Stimulated activated CD8-positive, alpha-beta memory T cell treated with anti-CD3 and anti-CD28 coated beads, Interleukin-7, amount 100 ng/mL, for 1 hour (primary cell): ENCODE measurements around the gene SYT9.
A peak's percentile ranks its signal among the peaks of the same experiment; 100 is the strongest.
"Not testable (repeated sequence)": the region's sequence is repeated elsewhere in the genome, so short reads cannot be mapped to it uniquely, and the experiment has no call there.

Experiments used
- DNase-seq, 2 donors: peaks; one replicate each; pipeline ENCODE4 v3.0.0-alpha.2; 2020; ENCODE audit warnings: low read depth in 2 of 2

SYT9 gene

DNA sequence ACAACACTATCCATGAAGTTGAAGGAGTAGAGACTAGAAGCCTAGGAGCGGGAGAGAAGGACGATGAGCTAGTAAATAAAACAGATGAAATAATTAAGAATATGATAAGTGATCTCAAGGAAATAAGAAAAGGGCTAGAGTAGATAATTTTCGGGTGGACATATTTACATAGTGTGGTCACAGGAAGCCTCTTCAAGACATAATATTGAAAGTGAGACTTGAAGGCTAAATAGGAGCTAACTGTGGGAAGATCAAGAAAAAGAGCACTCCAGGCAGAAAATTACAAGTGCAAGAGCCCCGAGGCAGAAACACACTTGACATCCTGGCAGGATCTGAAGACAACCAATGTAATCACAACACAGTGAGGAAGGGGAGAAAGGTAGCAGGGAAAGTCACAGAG, 250.2 kb downstream of the SYT9 start:
- DNase-seq: no peak

DNA sequence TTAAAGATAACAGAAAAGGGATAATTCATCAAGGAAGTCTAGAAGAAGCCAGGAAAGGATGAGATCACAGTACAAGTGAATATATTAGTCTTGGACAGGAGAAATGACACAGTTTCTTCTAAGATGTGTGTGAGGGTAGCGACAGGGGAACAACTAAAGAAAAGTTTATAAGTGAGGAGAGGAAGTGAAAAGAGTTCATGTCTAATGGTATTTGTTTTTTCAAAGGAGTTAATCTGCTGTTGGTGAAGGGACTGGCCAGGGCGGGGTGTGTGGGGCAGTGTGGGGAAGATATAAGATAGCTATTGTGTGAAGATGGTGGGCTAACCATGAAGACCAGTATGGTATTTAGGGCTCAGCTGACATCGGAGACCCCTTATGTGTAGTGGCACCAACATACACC, 254.5 kb downstream of the SYT9 start:
- no peak for DNase-seq

DNA sequence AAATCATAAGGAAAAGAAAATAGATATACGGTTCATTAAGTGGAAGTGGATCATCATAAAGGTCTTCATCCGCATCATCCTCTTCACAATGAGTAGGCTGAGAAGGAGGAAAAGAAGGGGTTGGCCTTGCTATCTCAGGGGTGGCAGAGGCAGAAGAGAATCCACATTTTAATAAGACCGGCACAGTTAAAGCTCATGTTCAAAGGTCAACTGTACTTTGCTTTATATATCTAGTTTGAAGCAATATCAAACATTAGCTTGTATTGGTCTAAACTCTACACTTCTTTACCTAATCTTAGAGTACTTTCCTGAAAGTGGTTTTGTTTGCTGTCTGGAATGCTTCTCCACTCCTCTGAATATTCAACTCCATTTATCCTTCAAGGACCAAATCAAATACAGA, 256.4 kb downstream of the SYT9 start:
- DNase-seq: no peak

DNA sequence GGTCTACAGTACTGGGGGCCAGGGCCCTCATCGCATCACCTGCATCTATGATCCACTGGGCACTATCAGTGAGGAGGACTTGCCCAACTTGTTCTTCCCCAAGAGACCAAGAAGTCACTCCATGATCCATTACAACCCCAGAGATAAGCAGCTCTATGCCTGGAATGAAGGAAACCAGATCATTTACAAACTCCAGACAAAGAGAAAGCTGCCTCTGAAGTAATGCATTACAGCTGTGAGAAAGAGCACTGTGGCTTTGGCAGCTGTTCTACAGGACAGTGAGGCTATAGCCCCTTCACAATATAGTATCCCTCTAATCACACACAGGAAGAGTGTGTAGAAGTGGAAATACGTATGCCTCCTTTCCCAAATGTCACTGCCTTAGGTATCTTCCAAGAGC, 258.3 kb downstream of the SYT9 start:
- no peak for DNase-seq

DNA sequence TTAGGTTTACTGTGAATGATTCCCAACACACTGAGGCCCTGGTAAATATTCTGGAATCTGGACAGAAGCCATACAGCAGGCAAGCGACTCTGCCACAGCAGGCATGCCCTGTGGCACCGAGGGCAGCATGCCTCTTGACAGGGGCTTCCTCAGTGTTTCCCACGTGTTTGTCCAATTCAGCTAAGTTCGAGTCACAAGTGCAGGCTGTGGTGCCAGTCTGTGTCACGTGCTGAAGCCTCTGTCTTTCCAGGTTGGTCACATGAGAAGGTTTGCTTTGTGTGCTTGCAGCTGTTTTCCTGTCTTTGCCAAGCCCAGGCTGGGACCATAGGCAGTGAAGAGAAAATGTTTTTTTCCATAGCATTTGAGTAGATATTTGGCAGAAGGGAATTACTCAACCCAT, 259.7 kb downstream of the SYT9 start:
- no peak for DNase-seq

DNA sequence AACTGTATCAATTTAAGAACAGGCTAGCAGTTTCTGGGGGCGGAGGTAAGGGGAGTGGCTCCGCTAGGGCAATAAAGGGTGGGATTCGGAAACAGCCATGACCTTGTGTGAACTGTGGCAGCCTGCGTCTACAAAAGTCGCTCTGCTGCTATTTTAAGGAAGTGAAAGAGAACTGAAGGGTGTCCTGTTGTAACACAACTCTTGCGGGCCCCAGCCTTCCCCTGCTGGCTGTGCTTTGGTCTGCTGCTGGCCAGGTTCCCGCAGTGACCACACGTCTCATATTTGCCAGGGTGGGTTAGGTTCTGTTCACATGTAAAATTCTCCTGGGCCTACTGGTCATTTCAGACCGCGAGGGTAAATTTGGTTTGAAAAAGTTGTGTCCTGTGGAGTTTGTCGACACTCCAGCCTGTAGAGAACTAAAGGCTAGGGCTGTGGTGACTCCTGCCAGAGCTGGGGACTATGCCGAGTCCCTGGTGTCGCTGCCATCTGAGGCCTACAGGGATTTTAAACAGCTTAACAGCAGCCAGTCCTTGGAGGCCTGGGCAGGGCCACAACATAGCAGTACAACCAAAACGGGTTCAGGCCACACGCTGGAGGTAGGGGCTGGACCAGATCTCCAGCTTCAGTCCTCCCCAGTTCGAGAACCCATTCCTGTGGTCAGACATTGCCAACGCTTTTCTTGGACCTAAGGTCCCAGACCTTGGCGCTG, 261.0 kb downstream of the SYT9 start:
- DNase-seq: no peak

DNA sequence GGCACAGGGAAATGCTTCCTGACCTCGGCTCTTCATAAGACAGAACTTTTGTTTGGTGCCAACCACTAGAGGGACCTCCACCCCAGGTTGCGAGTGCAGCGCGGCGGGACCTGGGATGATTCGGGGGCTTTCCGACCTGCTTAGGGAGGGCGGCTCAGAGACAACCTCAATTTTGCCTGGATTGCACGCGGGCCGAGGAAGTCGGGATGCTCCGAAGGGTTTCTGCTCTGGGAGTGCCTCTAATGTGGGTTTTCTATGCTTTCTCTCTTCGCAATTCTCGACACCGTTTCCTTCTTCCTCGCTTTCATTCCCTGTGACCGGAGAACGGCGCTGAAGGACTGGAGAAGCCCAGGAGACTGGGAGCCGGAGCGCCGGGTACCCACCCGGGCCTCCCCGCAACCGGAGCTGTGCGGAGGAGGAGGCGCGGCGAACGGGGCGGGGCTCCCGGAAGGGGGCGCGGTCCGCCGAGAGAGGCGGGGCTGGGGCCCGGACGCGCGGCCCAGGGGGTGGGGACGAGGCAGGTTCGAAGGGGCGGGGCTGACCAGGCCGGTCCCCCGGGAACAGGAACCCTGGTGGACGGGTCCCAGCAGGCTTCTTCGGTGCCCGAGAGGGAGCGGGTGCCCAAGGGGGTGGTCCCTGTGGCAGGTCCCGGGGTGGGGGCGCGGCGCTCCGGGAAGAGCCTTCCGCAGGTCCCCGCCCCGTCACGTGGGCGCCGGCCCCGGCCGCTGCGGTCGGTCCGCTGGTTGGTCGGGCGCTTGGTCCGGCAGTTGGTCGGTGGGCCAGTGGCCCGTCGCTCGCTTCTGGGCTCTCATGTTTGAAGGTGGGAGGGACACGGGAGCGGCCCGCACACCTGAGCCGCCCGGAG, 261.8 kb downstream of the SYT9 start, which contains the start of gene PPFIBP2:
Gene PPFIBP2, plus strand, starts transcription at position 766 of the 865 bp plus-strand sequence. CDS start 35,477 bp downstream, outside the sequence.
- peak; percentile 74 to 76 for DNase-seq

DNA sequence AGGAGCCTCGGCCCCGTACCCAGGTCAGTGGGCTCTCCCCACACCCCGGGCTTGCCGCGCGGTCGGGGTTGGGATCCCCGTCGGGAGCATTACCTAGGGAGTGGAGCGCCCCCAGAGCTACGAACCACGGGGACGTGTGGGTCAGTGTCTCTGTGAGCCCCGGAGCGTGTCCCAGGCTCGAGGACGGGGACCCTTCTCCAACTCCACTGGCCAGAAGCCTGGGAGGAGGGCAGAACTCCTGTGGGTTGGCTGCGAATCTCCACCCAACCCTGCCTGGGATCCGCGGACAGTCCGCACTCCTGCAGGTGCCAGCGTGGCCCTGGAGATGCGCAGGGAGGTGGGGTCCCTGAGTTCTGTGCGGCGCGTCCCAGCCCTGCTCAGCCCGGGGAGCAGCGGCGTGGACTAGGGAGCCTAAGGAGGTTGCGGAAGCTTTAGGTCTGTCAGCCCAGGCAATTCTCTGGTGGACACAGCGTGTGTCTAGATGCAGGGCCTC, 262.4 kb downstream of the SYT9 start:
- DNase-seq: no peak

DNA sequence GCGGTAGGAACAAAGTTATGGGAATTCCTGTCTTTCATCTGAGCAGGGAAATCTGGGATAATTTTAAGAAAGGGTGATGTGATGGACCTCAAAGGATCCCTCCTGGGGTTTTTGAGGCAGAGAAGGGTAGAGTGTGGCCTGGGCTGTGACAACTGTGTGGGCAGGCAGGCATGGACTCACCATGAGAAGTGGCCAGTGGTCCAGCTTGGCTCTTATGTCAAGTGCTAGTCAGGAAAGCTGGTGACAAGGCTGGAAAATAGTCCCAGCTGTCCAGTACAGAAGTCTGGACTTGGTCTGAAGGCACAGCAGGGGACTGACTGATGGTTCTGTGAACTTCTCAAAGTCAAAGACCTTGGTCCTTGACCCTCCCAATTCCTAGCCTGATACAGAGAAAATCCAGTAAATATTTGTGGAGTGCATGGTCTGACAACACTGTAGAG, 263.8 kb downstream of the SYT9 start:
- DNase-seq: no peak

DNA sequence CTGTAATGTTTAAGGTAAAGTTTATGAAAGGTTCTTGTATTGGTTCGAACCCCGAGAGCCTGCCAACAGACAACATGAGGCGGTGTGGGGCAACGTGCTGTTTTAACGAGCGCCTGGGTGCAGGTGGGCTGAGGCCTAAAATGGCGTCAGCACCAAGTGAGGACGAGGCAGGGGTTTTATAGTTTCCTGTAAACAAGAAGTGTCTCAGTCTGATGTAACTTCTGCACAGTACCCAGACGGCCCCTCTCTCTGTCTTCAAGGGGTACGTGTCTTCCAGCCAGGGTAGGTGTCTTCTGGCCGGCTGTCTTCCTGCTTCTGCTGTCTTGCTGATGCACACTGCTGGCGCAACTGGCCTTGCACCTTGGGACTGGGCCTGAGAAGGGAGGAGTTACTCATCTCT, 264.8 kb downstream of the SYT9 start:
- DNase-seq: no peak

DNA sequence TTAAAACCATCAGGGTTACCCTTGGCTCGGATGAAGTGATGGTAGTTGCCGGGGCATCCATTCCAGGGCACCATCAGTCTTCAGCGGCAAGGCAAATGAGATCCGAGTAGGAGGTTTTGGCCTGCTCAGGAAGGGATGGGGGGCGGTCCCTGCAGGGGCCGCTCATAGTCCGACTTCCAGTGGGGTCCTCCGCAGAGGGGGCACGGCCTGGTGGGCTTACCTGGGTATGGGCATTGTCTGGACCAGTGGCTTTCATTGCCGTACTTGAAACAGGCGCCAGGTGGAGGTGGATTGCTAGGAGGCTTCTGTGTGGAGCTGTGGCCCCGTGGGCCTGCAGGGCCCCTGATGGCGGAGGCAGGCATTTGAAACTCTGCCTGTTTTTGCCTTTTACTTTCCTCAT, 266.0 kb downstream of the SYT9 start:
- DNase-seq: not testable (repeated sequence)
